ENCODE data around the gene STIMATE. TPM values are rescaled to one million over a fixed set of nuclear protein-coding genes. Genes with fewer than 3 reads are reported as not detected.

STIMATE gene
- total RNA-seq, 1 experiment from 2014 or later, result 15.7 TPM

DNA sequence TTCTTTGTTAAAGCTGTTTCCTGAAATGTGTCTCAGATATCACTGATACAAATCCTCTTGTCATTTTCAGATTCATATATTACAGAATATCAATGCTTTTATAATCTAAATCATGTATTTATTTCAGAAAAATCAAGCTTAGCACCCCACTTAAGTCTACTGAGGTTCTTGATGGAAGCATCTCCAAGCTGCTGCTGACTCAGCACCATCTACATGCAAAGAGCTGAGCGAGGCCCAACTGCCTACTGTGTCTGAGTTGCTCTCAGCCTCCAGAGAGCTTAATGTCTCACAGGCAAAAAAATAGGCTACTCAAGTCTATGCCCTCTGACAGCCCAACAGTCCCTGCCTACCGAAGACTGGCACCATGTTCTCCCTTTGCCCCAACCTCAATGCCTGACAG, 29.2 kb upstream of the STIMATE start:
- ChIA-PET CTCF (interaction anchor here (0.6 kb wide), 1 partner anchor 8 kb away, joined by 3 read pairs; no protein-coding TSS in a partner anchor), POLR2A (no interaction called here)
- BruUV-seq (replicated peaks), result no TSS peak
- H3K27me3 ChIP-seq (ENCODE audit: control insufficient read depth, insufficient read depth, low read length), result no peaks in the 10 kb centered on the region
- no peak for TF ChIP-seq TCF7L2 (IDR thresholded peaks at IDR 0.05; ENCODE audit: low read depth, low read length)
- TF ChIP-seq, protein P1, sequence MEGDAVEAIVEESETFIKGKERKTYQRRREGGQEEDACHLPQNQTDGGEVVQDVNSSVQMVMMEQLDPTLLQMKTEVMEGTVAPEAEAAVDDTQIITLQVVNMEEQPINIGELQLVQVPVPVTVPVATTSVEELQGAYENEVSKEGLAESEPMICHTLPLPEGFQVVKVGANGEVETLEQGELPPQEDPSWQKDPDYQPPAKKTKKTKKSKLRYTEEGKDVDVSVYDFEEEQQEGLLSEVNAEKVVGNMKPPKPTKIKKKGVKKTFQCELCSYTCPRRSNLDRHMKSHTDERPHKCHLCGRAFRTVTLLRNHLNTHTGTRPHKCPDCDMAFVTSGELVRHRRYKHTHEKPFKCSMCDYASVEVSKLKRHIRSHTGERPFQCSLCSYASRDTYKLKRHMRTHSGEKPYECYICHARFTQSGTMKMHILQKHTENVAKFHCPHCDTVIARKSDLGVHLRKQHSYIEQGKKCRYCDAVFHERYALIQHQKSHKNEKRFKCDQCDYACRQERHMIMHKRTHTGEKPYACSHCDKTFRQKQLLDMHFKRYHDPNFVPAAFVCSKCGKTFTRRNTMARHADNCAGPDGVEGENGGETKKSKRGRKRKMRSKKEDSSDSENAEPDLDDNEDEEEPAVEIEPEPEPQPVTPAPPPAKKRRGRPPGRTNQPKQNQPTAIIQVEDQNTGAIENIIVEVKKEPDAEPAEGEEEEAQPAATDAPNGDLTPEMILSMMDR (IDR thresholded peaks at IDR 0.05), result no peak
- TF ChIP-seq POLR2AphosphoS5 (IDR thresholded peaks at IDR 0.05; ENCODE audit: low read depth, low read length), result no peak
- TF ChIP-seq SIN3A (IDR thresholded peaks at IDR 0.05; ENCODE audit: borderline replicate concordance, insufficient read depth, low read depth, low read length), result no peak
- TF ChIP-seq, protein P2, sequence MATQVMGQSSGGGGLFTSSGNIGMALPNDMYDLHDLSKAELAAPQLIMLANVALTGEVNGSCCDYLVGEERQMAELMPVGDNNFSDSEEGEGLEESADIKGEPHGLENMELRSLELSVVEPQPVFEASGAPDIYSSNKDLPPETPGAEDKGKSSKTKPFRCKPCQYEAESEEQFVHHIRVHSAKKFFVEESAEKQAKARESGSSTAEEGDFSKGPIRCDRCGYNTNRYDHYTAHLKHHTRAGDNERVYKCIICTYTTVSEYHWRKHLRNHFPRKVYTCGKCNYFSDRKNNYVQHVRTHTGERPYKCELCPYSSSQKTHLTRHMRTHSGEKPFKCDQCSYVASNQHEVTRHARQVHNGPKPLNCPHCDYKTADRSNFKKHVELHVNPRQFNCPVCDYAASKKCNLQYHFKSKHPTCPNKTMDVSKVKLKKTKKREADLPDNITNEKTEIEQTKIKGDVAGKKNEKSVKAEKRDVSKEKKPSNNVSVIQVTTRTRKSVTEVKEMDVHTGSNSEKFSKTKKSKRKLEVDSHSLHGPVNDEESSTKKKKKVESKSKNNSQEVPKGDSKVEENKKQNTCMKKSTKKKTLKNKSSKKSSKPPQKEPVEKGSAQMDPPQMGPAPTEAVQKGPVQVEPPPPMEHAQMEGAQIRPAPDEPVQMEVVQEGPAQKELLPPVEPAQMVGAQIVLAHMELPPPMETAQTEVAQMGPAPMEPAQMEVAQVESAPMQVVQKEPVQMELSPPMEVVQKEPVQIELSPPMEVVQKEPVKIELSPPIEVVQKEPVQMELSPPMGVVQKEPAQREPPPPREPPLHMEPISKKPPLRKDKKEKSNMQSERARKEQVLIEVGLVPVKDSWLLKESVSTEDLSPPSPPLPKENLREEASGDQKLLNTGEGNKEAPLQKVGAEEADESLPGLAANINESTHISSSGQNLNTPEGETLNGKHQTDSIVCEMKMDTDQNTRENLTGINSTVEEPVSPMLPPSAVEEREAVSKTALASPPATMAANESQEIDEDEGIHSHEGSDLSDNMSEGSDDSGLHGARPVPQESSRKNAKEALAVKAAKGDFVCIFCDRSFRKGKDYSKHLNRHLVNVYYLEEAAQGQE (IDR thresholded peaks at IDR 0.05; ENCODE audit: insufficient read depth in 1 of 2, low read depth in 2 of 2, low read length in 1 of 2), result no peak
- ATAC-seq, result no peak
- H3K4me3 ChIP-seq (ENCODE audit: low read depth in 2 of 2, low read length in 2 of 2), result no peak overlapping the region
- H3K36me3 ChIP-seq (ENCODE audit: control insufficient read depth, insufficient read depth, low read length), result peaks cover 5% of the 10 kb centered on the region; the same call in 1 of the 2 replicates
- intact Hi-C loops (cut with micrococcal nuclease; ENCODE audit: unreplicated experiment) (no loop called here), in situ Hi-C loops (cut with HindIII; ENCODE audit: low pct_unique_long_range_greater_than_20kb, low sequenced_read_pairs) (no loop called here)
- H3K9me3 ChIP-seq (ENCODE audit: control insufficient read depth, insufficient read depth, low read depth, low read length), result no peaks in the 10 kb centered on the region
- H3K27ac ChIP-seq (ENCODE audit: low read length), result no peak overlapping the region
- no peaks in the 10 kb centered on the region for H3K4me1 ChIP-seq (ENCODE audit: control insufficient read depth, insufficient read depth, low read length)
- DNase-seq (ENCODE audit: low read depth, low spot score), result no peak

DNA sequence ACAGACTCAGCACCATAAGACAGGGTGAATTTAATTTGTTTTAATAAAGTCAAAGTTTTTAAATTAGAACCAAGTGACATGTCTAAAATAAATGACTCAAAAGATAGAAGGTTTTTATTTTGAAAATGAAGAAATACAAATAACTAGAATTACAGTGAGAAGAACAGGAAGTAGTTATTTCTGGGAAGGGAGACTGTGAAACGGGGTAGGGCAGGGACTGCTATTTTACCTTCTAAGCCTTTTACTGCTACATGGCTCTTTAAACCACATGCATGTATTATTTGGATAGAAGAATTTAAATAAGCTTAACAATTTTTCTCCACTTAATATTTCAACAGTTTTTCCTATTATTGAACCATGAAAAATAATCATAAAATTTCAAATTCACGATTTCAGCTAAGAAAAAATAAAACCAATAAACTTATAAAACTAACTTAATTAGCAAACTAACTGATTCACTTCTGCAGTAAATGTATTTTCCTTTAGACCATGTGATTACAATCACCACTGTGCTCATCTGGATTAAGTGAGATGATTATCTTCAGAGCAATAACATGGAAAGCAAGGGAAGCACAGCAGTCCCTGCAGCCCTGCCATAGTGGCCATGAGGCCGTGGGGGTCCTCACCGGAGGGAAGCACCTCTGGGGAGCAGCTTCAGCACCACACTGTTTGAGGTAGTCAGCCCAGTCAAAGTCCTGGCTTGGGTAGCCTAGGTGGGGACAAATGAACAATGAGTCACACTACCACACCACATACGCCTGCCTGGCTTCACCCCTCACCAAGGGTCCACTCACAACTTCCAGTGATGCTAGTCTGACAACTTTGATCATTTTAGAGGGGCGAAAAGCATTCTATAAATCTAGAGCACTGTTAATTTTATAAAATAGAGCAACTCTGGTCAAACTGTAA, 28.3 kb upstream of the STIMATE start:
- ATAC-seq, result no peak
- intact Hi-C loops (cut with micrococcal nuclease; ENCODE audit: unreplicated experiment), result no loop called here
- Histone ChIP-seq H3K9me3 (ENCODE audit: control insufficient read depth, insufficient read depth, low read depth, low read length) (no peaks in the 10 kb centered on the region), H3K36me3 (ENCODE audit: control insufficient read depth, insufficient read depth, low read length) (peaks cover 5% of the 10 kb centered on the region; the same call in 1 of the 2 replicates), H3K27ac (ENCODE audit: low read length) (no peak overlapping the region), H3K27me3 (ENCODE audit: control insufficient read depth, insufficient read depth, low read length) (no peaks in the 10 kb centered on the region), H3K4me1 (ENCODE audit: control insufficient read depth, insufficient read depth, low read length) (no peaks in the 10 kb centered on the region), H3K4me3 (ENCODE audit: low read depth in 2 of 2, low read length in 2 of 2) (no peak overlapping the region)
- in situ Hi-C loops (cut with HindIII; ENCODE audit: low pct_unique_long_range_greater_than_20kb, low sequenced_read_pairs), result no loop called here
- ChIA-PET CTCF (no interaction called here), POLR2A (no interaction called here)
- no TSS peak for BruUV-seq (replicated peaks)
- DNase-seq (ENCODE audit: low read depth, low spot score), result no peak
- TF ChIP-seq, protein P2 (IDR thresholded peaks at IDR 0.05; ENCODE audit: insufficient read depth in 1 of 2, low read depth in 2 of 2, low read length in 1 of 2), result no peak
- TF ChIP-seq POLR2AphosphoS5 (IDR thresholded peaks at IDR 0.05; ENCODE audit: low read depth, low read length) (no peak), TCF7L2 (IDR thresholded peaks at IDR 0.05; ENCODE audit: low read depth, low read length) (no peak), SIN3A (IDR thresholded peaks at IDR 0.05; ENCODE audit: borderline replicate concordance, insufficient read depth, low read depth, low read length) (no peak)
- TF ChIP-seq, protein P1 (IDR thresholded peaks at IDR 0.05), result no peak

All from Panc1 (cell line).